Hematopoietic multipotent progenitor cell treated with erythropoietin and hydrocortisone succinate and interleukin-3 and kit ligand, for 6 days (in vitro differentiated cells): ENCODE measurements around the gene TAF11L5.
A peak's percentile ranks its signal among the peaks of the same experiment; 100 is the strongest.
"Not testable (repeated sequence)": the region's sequence is repeated elsewhere in the genome, so short reads cannot be mapped to it uniquely, and the experiment has no call there.

Experiments used
- DNase-seq: peaks from one replicate; pipeline ENCODE4 v3.0.0-alpha.2; 2015

TAF11L5 gene

GRCh38 chr5:17524935-17525334, at the start of gene TAF11L5:
TAF11L5 (plus strand) TSS chr5:17525235.
- not testable (repeated sequence) for DNase-seq

- no peak for DNase-seq
Observed at GRCh38 chr5:17477043-17477442, 48.0 kb upstream of the TAF11L5 start.

GRCh38 chr5:17477573-17478265, 47.3 kb upstream of the TAF11L5 start:
- DNase-seq: no peak

DNA sequence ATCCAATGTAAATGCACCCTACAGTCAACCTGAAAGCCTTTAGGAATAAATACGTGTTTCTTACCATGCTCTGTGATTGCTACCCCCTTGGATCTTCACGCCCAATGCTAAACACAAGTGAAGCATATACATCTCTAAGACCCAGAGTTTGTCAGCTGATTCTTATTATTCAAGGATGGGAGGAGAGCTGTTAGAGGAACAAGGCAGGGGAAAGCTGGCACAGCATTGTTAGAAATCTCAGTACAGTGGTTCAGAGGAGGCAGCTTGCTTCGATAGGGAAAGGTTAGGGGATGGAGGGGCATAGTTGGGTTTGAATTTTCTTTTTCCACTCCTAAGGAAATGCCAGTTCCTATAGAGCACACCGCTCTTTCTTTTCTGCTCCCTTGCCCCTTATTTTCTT, 43.7 kb upstream of the TAF11L5 start:
- no peak for DNase-seq

GRCh38 chr5:17482790-17483189, 42.2 kb upstream of the TAF11L5 start:
- peak; percentile 2 for DNase-seq

GRCh38 chr5:17486464-17487173, 38.4 kb upstream of the TAF11L5 start:
- not testable (repeated sequence) for DNase-seq

GRCh38 chr5:17487174-17487512, 37.9 kb upstream of the TAF11L5 start:
- DNase-seq: no peak

GRCh38 chr5:17491257-17491656, 33.8 kb upstream of the TAF11L5 start:
- not testable (repeated sequence) for DNase-seq

DNA sequence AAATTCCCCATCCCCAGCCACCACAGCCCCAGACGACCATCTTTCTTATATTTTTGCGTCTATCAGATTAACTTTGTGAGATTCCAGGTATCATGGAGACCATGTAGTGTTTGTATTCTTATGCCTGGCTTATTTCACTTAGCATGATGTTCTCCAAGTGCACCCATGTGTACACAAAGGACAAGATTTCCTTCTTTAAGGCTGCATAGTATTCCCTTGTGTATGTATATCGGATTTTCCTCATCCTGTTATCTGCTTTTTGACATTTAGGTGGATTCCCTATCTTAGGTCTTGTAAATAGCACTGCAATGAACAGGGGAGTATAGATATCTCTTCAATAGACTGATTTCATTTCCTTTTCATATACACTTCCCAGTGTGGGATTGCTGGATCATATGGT, 32.3 kb upstream of the TAF11L5 start:
- no peak for DNase-seq

DNA sequence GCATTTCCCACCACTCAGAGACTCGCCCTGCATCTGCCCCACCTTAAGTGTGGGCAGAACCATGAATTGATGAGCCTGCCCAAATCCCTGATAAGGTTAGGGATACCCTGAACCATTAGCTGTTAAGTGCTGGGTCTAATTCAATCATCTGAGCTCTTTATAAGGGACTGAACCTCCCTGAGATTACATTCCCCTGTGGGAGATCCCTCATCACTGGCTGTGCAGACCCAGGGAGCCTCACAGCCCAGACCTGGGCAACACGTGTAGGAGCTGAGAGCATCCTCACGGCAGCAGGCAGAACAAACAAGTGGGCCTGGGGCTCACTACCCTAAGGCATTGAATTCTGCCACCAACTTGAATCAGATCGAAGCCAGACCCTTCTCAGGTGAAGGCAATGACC, 27.6 kb upstream of the TAF11L5 start:
- DNase-seq: no peak

DNA sequence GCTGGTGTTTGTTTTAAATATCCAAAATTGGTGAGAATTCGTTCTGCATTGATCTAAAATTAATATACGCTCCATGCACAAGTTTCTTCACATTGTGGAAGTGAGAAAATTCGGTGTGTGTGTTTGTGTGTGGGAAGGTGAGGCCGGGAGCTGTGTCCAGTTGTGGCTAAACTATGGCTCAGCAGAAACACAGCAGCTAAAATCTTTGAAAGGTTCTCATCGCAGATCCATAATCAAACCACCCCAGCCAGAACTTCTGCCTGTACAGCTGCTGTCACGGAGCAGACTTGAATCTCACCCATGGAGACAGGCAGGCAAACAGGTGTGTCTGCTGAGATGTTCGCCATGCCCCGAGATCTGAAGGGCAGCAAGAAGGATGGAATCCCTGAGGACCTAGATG, 27.1 kb upstream of the TAF11L5 start, which contains the start of gene TAF11L2:
TSS of gene TAF11L2 (plus strand) at position 301 of the 400 bp plus-strand sequence.
- DNase-seq: not testable (repeated sequence)

DNA sequence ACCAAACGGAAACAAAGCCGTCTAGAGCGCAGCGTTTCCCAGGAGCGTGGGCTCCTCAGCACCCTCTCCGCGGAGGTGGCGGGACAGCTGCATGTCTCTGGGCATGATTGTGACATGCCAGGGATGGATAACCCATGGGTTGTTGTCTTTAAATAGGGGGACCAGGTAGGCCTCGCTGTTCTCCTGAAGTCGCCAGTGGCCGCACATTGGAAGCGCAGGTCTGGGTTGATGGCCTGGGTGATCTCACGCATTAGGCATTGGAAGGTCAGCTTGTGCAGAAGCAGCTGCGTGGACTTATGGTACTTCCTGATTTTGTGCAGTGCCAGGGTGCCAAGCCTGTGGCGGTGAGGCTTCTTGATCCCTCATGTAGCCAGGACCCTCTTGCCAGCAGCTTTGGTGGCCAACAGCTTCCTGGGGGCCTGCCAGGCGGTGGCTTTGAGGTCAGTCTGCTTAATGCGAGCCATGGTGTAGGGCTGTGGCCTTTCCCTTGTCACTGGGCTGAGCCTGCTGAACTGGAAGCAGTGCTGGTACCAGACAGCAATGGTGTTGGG, 13.2 kb upstream of the TAF11L5 start:
- no peak for DNase-seq

- not testable (repeated sequence) for DNase-seq
Observed at GRCh38 chr5:17517526-17517925, 7.5 kb upstream of the TAF11L5 start.

DNA sequence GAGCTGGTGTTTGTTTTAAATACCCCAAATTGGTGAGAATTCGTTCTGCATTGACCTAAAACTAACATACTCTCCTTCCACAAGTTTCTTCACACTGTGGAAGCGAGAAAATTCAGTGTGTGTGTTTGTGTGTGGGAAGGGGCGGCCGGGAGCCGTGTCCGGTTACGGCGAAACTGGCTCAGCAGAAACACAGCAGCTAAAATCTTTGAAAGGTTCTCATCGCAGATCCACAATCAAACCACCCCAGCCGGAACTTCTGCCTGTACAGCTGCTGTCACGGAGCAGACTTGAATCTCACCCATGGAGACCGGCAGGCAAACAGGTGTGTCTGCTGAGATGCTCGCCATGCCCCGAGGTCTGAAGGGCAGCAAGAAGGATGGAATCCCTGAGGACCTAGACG, 7.0 kb upstream of the TAF11L5 start, which contains the start of gene TAF11L3:
TSS of gene TAF11L3 (plus strand) at position 301 of the 400 bp plus-strand sequence.
- DNase-seq: not testable (repeated sequence)

- not testable (repeated sequence) for DNase-seq
Observed at GRCh38 chr5:17519508-17519907, 5.5 kb upstream of the TAF11L5 start.

DNA sequence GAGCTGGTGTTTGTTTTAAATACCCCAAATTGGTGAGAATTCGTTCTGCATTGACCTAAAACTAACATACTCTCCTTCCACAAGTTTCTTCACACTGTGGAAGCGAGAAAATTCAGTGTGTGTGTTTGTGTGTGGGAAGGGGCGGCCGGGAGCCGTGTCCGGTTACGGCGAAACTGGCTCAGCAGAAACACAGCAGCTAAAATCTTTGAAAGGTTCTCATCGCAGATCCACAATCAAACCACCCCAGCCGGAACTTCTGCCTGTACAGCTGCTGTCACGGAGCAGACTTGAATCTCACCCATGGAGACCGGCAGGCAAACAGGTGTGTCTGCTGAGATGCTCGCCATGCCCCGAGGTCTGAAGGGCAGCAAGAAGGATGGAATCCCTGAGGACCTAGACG, 3.5 kb upstream of the TAF11L5 start, which contains the start of gene TAF11L4:
TSS of gene TAF11L4 (plus strand) at position 301 of the 400 bp plus-strand sequence.
- not testable (repeated sequence) for DNase-seq

DNA sequence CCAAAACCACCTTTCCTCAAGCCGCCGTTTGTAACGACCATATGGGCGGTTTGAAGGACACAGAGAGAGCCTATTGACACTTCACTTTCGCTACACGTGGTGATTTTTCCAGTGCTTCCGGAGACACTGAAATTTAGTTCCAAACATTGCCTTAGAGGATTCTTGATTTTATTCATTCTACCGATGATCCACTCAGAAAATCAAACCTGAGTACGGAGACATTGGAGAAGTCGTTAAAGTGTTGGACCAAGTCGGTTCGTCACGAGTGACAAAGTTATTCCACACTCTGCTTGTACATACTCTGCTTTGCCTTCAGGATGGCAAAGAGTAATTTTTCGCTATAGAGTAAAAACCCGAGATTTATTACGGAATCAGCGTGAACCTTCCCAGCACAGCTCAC, 1.5 kb downstream of the TAF11L5 start:
- not testable (repeated sequence) for DNase-seq

GRCh38 chr5:17528369-17528768, 3.3 kb downstream of the TAF11L5 start, which contains the start of gene TAF11L6:
TAF11L6 (plus strand) TSS chr5:17528669.
- DNase-seq: not testable (repeated sequence)
